Measurements from ENCODE around the gene DCAF8L2.
"Not testable (repeated sequence)": the region's sequence is repeated elsewhere in the genome, so short reads cannot be mapped to it uniquely, and the experiment has no call there.

Gene DCAF8L2

GRCh38 chrX:27590044-27590443 lies at the start of gene DCAF8L2:
DCAF8L2 (plus strand) TSS chrX:27590344; CDS start chrX:27746896, 156,552 bp downstream.
- H3K27ac ChIP-seq (ENCODE audit: low read depth, low read length) = no peak within 1 kb of the TSS
- no peaks in the 10 kb centered on the region for H3K27me3 ChIP-seq (ENCODE audit: control insufficient read depth in 1 of 2, insufficient read depth in 2 of 2, low read length in 2 of 2)
- no peak within 1 kb of the TSS for H3K9ac ChIP-seq (ENCODE audit: low read depth in 1 of 2, low read length in 2 of 2)
- no peak within 1 kb of the TSS for H3K4me3 ChIP-seq (ENCODE audit: low read depth in 1 of 2, low read length in 2 of 2)
- no peaks in the 10 kb centered on the region for H3K9me3 ChIP-seq (ENCODE audit: control insufficient read depth in 1 of 2, low read length in 2 of 2)
- H3K4me1 ChIP-seq (ENCODE audit: control insufficient read depth in 1 of 2, insufficient read depth in 2 of 2, low read length in 2 of 2) = no peaks in the 10 kb centered on the region
- no peaks in the 10 kb centered on the region for H3K36me3 ChIP-seq (ENCODE audit: control insufficient read depth in 1 of 2, insufficient read depth in 2 of 2, low read length in 2 of 2)

DNA sequence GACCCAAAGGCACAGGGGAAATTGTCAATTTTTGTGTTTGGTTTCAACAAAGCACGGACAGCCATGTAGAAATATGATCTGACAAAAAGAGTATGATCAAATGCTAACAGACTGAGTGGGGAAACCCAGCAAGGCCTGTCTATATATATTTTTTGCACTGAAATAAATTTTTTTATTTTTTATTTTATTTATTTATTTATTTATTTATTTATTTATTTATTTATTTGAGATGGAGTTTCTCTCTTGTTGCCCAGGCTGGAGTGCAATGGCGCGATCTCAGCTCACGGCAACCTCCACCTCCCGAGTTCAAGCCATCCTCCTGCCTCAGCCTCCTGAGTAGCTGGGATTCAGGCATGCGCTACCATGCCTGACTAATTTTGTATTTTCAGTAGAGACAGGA lies 49.0 kb upstream of the DCAF8L2 start:
- not testable (repeated sequence) for H3K36me3 ChIP-seq (ENCODE audit: control insufficient read depth in 1 of 2, insufficient read depth in 2 of 2, low read length in 2 of 2); H3K9me3 ChIP-seq (ENCODE audit: control insufficient read depth in 1 of 2, low read length in 2 of 2); H3K4me1 ChIP-seq (ENCODE audit: control insufficient read depth in 1 of 2, insufficient read depth in 2 of 2, low read length in 2 of 2); H3K27me3 ChIP-seq (ENCODE audit: control insufficient read depth in 1 of 2, insufficient read depth in 2 of 2, low read length in 2 of 2); H3K9ac ChIP-seq (ENCODE audit: low read depth in 1 of 2, low read length in 2 of 2); H3K27ac ChIP-seq (ENCODE audit: low read depth, low read length); H3K4me3 ChIP-seq (ENCODE audit: low read depth in 1 of 2, low read length in 2 of 2)

- H3K36me3 ChIP-seq (ENCODE audit: control insufficient read depth in 1 of 2, insufficient read depth in 2 of 2, low read length in 2 of 2) = no peaks in the 10 kb centered on the region
- no peaks in the 10 kb centered on the region for H3K27me3 ChIP-seq (ENCODE audit: control insufficient read depth in 1 of 2, insufficient read depth in 2 of 2, low read length in 2 of 2)
- H3K9me3 ChIP-seq (ENCODE audit: control insufficient read depth in 1 of 2, low read length in 2 of 2) = no peaks in the 10 kb centered on the region
- no peaks in the 10 kb centered on the region for H3K4me1 ChIP-seq (ENCODE audit: control insufficient read depth in 1 of 2, insufficient read depth in 2 of 2, low read length in 2 of 2)
- no peak overlapping the region for H3K27ac ChIP-seq (ENCODE audit: low read depth, low read length)
- no peak overlapping the region for H3K4me3 ChIP-seq (ENCODE audit: low read depth in 1 of 2, low read length in 2 of 2)
- H3K9ac ChIP-seq (ENCODE audit: low read depth in 1 of 2, low read length in 2 of 2) = no peak overlapping the region
Observed at GRCh38 chrX:27548624-27549023, 41.5 kb upstream of the DCAF8L2 start.

DNA sequence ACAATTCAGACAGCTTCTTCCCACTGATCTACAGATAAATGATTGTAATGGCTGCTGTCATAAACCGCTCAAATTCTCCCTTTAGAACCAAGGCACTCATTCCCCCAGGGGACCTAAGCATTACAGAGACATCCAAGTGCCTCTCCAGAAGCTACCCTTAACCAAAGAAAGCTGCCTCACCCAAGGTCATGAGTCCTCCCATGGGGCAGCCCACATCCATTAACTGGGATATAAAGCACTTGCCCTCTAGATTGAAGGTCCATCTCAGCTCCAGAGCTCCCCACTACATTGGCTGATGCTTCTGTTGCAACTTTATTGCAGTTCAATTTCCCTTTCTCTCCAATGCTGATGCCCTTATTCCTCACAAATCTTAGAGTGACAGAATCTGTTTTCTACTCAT lies 40.5 kb upstream of the DCAF8L2 start:
- no peaks in the 10 kb centered on the region for H3K36me3 ChIP-seq (ENCODE audit: control insufficient read depth in 1 of 2, insufficient read depth in 2 of 2, low read length in 2 of 2)
- no peaks in the 10 kb centered on the region for H3K4me1 ChIP-seq (ENCODE audit: control insufficient read depth in 1 of 2, insufficient read depth in 2 of 2, low read length in 2 of 2)
- H3K27me3 ChIP-seq (ENCODE audit: control insufficient read depth in 1 of 2, insufficient read depth in 2 of 2, low read length in 2 of 2) = no peaks in the 10 kb centered on the region
- no peak overlapping the region for H3K9ac ChIP-seq (ENCODE audit: low read depth in 1 of 2, low read length in 2 of 2)
- no peak overlapping the region for H3K27ac ChIP-seq (ENCODE audit: low read depth, low read length)
- H3K9me3 ChIP-seq (ENCODE audit: control insufficient read depth in 1 of 2, low read length in 2 of 2) = no peaks in the 10 kb centered on the region
- H3K4me3 ChIP-seq (ENCODE audit: low read depth in 1 of 2, low read length in 2 of 2) = no peak overlapping the region

GRCh38 chrX:27555514-27555913 lies 34.6 kb upstream of the DCAF8L2 start:
- Histone ChIP-seq H3K9ac (ENCODE audit: low read depth in 1 of 2, low read length in 2 of 2) (no peak overlapping the region), H3K27me3 (ENCODE audit: control insufficient read depth in 1 of 2, insufficient read depth in 2 of 2, low read length in 2 of 2) (no peaks in the 10 kb centered on the region), H3K9me3 (ENCODE audit: control insufficient read depth in 1 of 2, low read length in 2 of 2) (no peaks in the 10 kb centered on the region), H3K36me3 (ENCODE audit: control insufficient read depth in 1 of 2, insufficient read depth in 2 of 2, low read length in 2 of 2) (no peaks in the 10 kb centered on the region), H3K4me1 (ENCODE audit: control insufficient read depth in 1 of 2, insufficient read depth in 2 of 2, low read length in 2 of 2) (no peaks in the 10 kb centered on the region), H3K27ac (ENCODE audit: low read depth, low read length) (no peak overlapping the region), H3K4me3 (ENCODE audit: low read depth in 1 of 2, low read length in 2 of 2) (no peak overlapping the region)

- Histone ChIP-seq H3K9me3 (ENCODE audit: control insufficient read depth in 1 of 2, low read length in 2 of 2) (no peaks in the 10 kb centered on the region), H3K27ac (ENCODE audit: low read depth, low read length) (no peak overlapping the region), H3K4me3 (ENCODE audit: low read depth in 1 of 2, low read length in 2 of 2) (no peak overlapping the region), H3K27me3 (ENCODE audit: control insufficient read depth in 1 of 2, insufficient read depth in 2 of 2, low read length in 2 of 2) (no peaks in the 10 kb centered on the region), H3K9ac (ENCODE audit: low read depth in 1 of 2, low read length in 2 of 2) (no peak overlapping the region), H3K36me3 (ENCODE audit: control insufficient read depth in 1 of 2, insufficient read depth in 2 of 2, low read length in 2 of 2) (no peaks in the 10 kb centered on the region), H3K4me1 (ENCODE audit: control insufficient read depth in 1 of 2, insufficient read depth in 2 of 2, low read length in 2 of 2) (no peaks in the 10 kb centered on the region)
Observed at GRCh38 chrX:27565992-27566391, 24.2 kb upstream of the DCAF8L2 start.

DNA sequence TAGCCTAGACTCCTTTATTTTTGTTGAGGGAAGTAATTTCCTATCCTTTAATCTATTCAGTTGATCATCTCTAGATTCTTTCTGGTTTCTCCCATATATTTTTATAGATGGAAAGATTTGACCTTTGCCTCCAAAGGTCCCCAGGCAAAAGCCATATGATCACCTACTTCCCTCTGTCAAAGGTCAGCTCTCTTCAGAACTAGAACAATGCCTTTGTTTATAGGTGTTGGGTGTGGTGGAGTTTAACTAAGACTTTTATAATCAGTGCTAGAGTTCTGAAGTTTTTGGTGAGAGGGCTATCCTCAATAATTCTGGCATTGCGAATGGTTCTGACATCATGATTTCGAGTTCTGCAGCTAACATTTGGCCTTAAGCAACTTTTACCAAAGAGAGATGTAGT lies 19.0 kb upstream of the DCAF8L2 start:
- Histone ChIP-seq H3K36me3 (ENCODE audit: control insufficient read depth in 1 of 2, insufficient read depth in 2 of 2, low read length in 2 of 2) (no peaks in the 10 kb centered on the region), H3K9ac (ENCODE audit: low read depth in 1 of 2, low read length in 2 of 2) (no peak overlapping the region), H3K9me3 (ENCODE audit: control insufficient read depth in 1 of 2, low read length in 2 of 2) (no peaks in the 10 kb centered on the region), H3K27ac (ENCODE audit: low read depth, low read length) (no peak overlapping the region), H3K27me3 (ENCODE audit: control insufficient read depth in 1 of 2, insufficient read depth in 2 of 2, low read length in 2 of 2) (no peaks in the 10 kb centered on the region), H3K4me3 (ENCODE audit: low read depth in 1 of 2, low read length in 2 of 2) (no peak overlapping the region), H3K4me1 (ENCODE audit: control insufficient read depth in 1 of 2, insufficient read depth in 2 of 2, low read length in 2 of 2) (no peaks in the 10 kb centered on the region)

DNA sequence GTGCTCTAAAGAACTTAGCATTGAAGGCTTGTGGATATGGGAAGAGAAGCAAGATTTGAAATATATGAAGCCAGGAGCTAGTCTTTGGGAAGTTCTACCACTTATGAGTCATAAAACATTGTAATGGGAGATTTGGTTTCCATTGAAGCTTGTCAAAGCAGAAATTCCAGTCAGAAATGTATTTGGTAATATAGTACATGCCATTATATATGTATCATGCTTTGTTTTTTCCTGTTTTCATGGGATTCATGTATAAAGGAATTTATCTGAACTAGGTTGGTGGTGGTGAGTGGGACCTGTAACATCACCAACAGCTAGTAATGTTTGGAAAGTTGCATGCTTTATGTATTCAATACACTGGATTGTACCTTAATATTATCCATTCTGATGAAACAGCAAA lies 14.6 kb upstream of the DCAF8L2 start:
- Histone ChIP-seq H3K4me1 (ENCODE audit: control insufficient read depth in 1 of 2, insufficient read depth in 2 of 2, low read length in 2 of 2) (no peaks in the 10 kb centered on the region), H3K9me3 (ENCODE audit: control insufficient read depth in 1 of 2, low read length in 2 of 2) (no peaks in the 10 kb centered on the region), H3K36me3 (ENCODE audit: control insufficient read depth in 1 of 2, insufficient read depth in 2 of 2, low read length in 2 of 2) (no peaks in the 10 kb centered on the region), H3K27ac (ENCODE audit: low read depth, low read length) (no peak overlapping the region), H3K4me3 (ENCODE audit: low read depth in 1 of 2, low read length in 2 of 2) (no peak overlapping the region), H3K9ac (ENCODE audit: low read depth in 1 of 2, low read length in 2 of 2) (no peak overlapping the region), H3K27me3 (ENCODE audit: control insufficient read depth in 1 of 2, insufficient read depth in 2 of 2, low read length in 2 of 2) (no peaks in the 10 kb centered on the region)

DNA sequence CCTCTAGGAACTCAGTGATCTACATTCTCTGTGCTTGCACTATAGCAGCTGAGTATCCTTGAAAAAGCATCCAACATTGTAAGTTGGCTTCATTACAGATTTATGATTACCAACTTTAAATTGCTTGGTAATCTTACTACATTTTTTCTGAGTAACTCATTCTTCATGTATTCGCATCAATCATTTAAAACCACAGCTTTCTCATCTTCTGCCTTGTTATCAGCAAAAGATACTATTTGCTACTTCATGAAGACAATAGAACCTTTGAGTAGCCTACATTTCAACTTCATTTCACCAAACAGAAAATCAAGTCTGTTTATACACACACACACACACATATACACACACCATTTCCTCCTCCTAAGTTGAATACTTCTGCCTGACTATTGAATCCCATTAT lies 6.2 kb upstream of the DCAF8L2 start:
- H3K9ac ChIP-seq (ENCODE audit: low read depth in 1 of 2, low read length in 2 of 2) = no peak overlapping the region
- no peak overlapping the region for H3K4me3 ChIP-seq (ENCODE audit: low read depth in 1 of 2, low read length in 2 of 2)
- no peaks in the 10 kb centered on the region for H3K27me3 ChIP-seq (ENCODE audit: control insufficient read depth in 1 of 2, insufficient read depth in 2 of 2, low read length in 2 of 2)
- H3K9me3 ChIP-seq (ENCODE audit: control insufficient read depth in 1 of 2, low read length in 2 of 2) = no peaks in the 10 kb centered on the region
- H3K4me1 ChIP-seq (ENCODE audit: control insufficient read depth in 1 of 2, insufficient read depth in 2 of 2, low read length in 2 of 2) = no peaks in the 10 kb centered on the region
- no peaks in the 10 kb centered on the region for H3K36me3 ChIP-seq (ENCODE audit: control insufficient read depth in 1 of 2, insufficient read depth in 2 of 2, low read length in 2 of 2)
- H3K27ac ChIP-seq (ENCODE audit: low read depth, low read length) = no peak overlapping the region

GRCh38 chrX:27591938-27592337 lies 1.8 kb downstream of the DCAF8L2 start:
- no peaks in the 10 kb centered on the region for H3K36me3 ChIP-seq (ENCODE audit: control insufficient read depth in 1 of 2, insufficient read depth in 2 of 2, low read length in 2 of 2)
- no peaks in the 10 kb centered on the region for H3K9me3 ChIP-seq (ENCODE audit: control insufficient read depth in 1 of 2, low read length in 2 of 2)
- no peak overlapping the region for H3K27ac ChIP-seq (ENCODE audit: low read depth, low read length)
- H3K9ac ChIP-seq (ENCODE audit: low read depth in 1 of 2, low read length in 2 of 2) = no peak overlapping the region
- no peaks in the 10 kb centered on the region for H3K4me1 ChIP-seq (ENCODE audit: control insufficient read depth in 1 of 2, insufficient read depth in 2 of 2, low read length in 2 of 2)
- H3K4me3 ChIP-seq (ENCODE audit: low read depth in 1 of 2, low read length in 2 of 2) = no peak overlapping the region
- H3K27me3 ChIP-seq (ENCODE audit: control insufficient read depth in 1 of 2, insufficient read depth in 2 of 2, low read length in 2 of 2) = no peaks in the 10 kb centered on the region

GRCh38 chrX:27597508-27597907 lies 7.4 kb downstream of the DCAF8L2 start:
- H3K36me3 ChIP-seq (ENCODE audit: control insufficient read depth in 1 of 2, insufficient read depth in 2 of 2, low read length in 2 of 2) = no peaks in the 10 kb centered on the region
- no peak overlapping the region for H3K27ac ChIP-seq (ENCODE audit: low read depth, low read length)
- no peaks in the 10 kb centered on the region for H3K9me3 ChIP-seq (ENCODE audit: control insufficient read depth in 1 of 2, low read length in 2 of 2)
- H3K27me3 ChIP-seq (ENCODE audit: control insufficient read depth in 1 of 2, insufficient read depth in 2 of 2, low read length in 2 of 2) = no peaks in the 10 kb centered on the region
- H3K4me3 ChIP-seq (ENCODE audit: low read depth in 1 of 2, low read length in 2 of 2) = no peak overlapping the region
- no peaks in the 10 kb centered on the region for H3K4me1 ChIP-seq (ENCODE audit: control insufficient read depth in 1 of 2, insufficient read depth in 2 of 2, low read length in 2 of 2)
- H3K9ac ChIP-seq (ENCODE audit: low read depth in 1 of 2, low read length in 2 of 2) = no peak overlapping the region

Data from duodenal mucosa (tissue), 2 donors.